ENCODE data around the gene PDZD2.

DNA sequence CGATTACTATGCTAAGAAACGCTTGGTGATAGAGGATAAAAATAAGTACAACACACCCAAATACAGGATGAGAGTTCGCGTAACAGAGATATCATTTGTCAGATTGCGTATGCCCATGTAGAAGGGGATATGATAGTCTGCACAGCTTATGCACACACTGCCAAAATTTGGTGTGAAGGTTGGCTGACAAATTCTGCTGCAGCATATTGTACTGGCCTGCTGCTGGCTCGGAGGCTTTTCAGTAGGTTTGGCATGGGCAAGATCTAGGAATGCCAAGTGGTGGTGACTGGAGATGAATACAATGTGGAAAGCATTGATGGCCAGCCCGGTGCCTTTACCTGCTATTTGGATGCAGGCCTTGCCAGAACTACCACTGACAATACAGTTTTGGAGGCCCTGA is 208.4 kb downstream of the PDZD2 start:
- TF ChIP-seq, protein P1, sequence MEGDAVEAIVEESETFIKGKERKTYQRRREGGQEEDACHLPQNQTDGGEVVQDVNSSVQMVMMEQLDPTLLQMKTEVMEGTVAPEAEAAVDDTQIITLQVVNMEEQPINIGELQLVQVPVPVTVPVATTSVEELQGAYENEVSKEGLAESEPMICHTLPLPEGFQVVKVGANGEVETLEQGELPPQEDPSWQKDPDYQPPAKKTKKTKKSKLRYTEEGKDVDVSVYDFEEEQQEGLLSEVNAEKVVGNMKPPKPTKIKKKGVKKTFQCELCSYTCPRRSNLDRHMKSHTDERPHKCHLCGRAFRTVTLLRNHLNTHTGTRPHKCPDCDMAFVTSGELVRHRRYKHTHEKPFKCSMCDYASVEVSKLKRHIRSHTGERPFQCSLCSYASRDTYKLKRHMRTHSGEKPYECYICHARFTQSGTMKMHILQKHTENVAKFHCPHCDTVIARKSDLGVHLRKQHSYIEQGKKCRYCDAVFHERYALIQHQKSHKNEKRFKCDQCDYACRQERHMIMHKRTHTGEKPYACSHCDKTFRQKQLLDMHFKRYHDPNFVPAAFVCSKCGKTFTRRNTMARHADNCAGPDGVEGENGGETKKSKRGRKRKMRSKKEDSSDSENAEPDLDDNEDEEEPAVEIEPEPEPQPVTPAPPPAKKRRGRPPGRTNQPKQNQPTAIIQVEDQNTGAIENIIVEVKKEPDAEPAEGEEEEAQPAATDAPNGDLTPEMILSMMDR (IDR thresholded peaks at IDR 0.05; ENCODE audit: insufficient read depth, low read length), result no peak
- TF ChIP-seq, protein P2, sequence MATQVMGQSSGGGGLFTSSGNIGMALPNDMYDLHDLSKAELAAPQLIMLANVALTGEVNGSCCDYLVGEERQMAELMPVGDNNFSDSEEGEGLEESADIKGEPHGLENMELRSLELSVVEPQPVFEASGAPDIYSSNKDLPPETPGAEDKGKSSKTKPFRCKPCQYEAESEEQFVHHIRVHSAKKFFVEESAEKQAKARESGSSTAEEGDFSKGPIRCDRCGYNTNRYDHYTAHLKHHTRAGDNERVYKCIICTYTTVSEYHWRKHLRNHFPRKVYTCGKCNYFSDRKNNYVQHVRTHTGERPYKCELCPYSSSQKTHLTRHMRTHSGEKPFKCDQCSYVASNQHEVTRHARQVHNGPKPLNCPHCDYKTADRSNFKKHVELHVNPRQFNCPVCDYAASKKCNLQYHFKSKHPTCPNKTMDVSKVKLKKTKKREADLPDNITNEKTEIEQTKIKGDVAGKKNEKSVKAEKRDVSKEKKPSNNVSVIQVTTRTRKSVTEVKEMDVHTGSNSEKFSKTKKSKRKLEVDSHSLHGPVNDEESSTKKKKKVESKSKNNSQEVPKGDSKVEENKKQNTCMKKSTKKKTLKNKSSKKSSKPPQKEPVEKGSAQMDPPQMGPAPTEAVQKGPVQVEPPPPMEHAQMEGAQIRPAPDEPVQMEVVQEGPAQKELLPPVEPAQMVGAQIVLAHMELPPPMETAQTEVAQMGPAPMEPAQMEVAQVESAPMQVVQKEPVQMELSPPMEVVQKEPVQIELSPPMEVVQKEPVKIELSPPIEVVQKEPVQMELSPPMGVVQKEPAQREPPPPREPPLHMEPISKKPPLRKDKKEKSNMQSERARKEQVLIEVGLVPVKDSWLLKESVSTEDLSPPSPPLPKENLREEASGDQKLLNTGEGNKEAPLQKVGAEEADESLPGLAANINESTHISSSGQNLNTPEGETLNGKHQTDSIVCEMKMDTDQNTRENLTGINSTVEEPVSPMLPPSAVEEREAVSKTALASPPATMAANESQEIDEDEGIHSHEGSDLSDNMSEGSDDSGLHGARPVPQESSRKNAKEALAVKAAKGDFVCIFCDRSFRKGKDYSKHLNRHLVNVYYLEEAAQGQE (IDR thresholded peaks at IDR 0.05; ENCODE audit: insufficient replicate concordance, low read depth), result no peak
- no peak for TF ChIP-seq GABPA (IDR thresholded peaks at IDR 0.05; ENCODE audit: low read depth)
- no peak for TF ChIP-seq POLR2AphosphoS5 (IDR thresholded peaks at IDR 0.05; ENCODE audit: low read depth)

Measured in HL-60 (cell line).